ENCODE measurements around the gene AZU1. TPM values are rescaled to one million over a fixed set of nuclear protein-coding genes. Genes with fewer than 3 reads are reported as not detected.

The AZU1 gene, protein sequence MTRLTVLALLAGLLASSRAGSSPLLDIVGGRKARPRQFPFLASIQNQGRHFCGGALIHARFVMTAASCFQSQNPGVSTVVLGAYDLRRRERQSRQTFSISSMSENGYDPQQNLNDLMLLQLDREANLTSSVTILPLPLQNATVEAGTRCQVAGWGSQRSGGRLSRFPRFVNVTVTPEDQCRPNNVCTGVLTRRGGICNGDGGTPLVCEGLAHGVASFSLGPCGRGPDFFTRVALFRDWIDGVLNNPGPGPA
- total RNA-seq (2013) = 1.4 TPM
- 1 to 10 TPM; 2.7 to 5.7 (median 4.3) TPM for polyA plus RNA-seq
- 1.2 and 2.0 TPM in 2 replicates for polyA minus RNA-seq
- 0.37 to 2.0 (median 1.0) reads per million in 11 experiments for total RNA-seq

- peak within 1 kb of the TSS; percentile 84 for H3K4me2 ChIP-seq (replicated peaks; ENCODE audit: extremely low read depth, low read length, poor library complexity, severe bottlenecking)
- no peaks in the 10 kb centered on the region for H4K20me1 ChIP-seq (ENCODE audit: insufficient read depth, low read length)
- H3K27ac ChIP-seq (ENCODE audit: low read depth in 1 of 2, low read length in 2 of 2) = peak within 1 kb of the TSS; percentile 37 to 76
- TF ChIP-seq CTCF (IDR thresholded peaks at IDR 0.05) = no peak
- H3K9ac ChIP-seq (ENCODE audit: insufficient read depth, low read length, poor library complexity, severe bottlenecking) = peak within 1 kb of the TSS; percentile 62
- Mint-ChIP-seq H3K27me3 (ENCODE audit: low read depth in 3 of 3) (peaks cover 1 to 8% (median 1%) of the 10 kb centered on the region in 3 donors), H3K4me3 (peak within 1 kb of the TSS; percentile 74 to 79), H3K9me3 (no peaks in the 10 kb centered on the region), H3K4me1 (peaks cover 73% of the 10 kb centered on the region), H3K36me3 (no peaks in the 10 kb centered on the region), H3K27ac (peak within 1 kb of the TSS in 6 of 7 donors; percentile 54 to 85 (median 73))
- H3K36me3 ChIP-seq (replicated peaks in 1 of 2; ENCODE audit: control insufficient read depth in 1 of 2, insufficient read depth in 2 of 2, low read length in 2 of 2) = no peaks in the 10 kb centered on the region
- peaks cover 66% of the 10 kb centered on the region for H3K79me2 ChIP-seq (ENCODE audit: insufficient read depth, low read length)
- peak within 1 kb of the TSS; percentile 74 for H2AFZ ChIP-seq (ENCODE audit: insufficient read depth, low read depth, low read length, poor library complexity, severe bottlenecking)
- peak; percentile 48 to 68 (median 66) for DNase-seq
- intact Hi-C loops (cut with micrococcal nuclease) = no loop called here
- H3K4me3 ChIP-seq (replicated peaks in 1 of 3; ENCODE audit: low read depth in 2 of 3, low read length in 3 of 3) = peak within 1 kb of the TSS; percentile 15 to 66 (median 37)
- no peaks in the 10 kb centered on the region for H3K27me3 ChIP-seq (ENCODE audit: control insufficient read depth in 2 of 2, insufficient read depth in 2 of 2, low read length in 2 of 2)
- peaks cover 71 to 84% of the 10 kb centered on the region in 2 donors for H3K4me1 ChIP-seq (ENCODE audit: control insufficient read depth in 1 of 2, insufficient read depth in 2 of 2, low read length in 2 of 2)
- H3K9me3 ChIP-seq (replicated peaks in 1 of 2; ENCODE audit: control insufficient read depth in 1 of 2, insufficient read depth in 1 of 2, low read length in 2 of 2) = no peaks in the 10 kb centered on the region
- WGBS (ENCODE audit: insufficient coverage) = 13% methylated on average over 33 of the region's 33 CpGs
These were observed at the start of gene AZU1 for GRCh38 chr19:827710-828321. Gene AZU1 (plus strand): TSS chr19:827837. CDS start chr19:827847, 10 bp downstream.

GRCh38 chr19:778910-779653, 48.6 kb upstream of the AZU1 start:
- no peak overlapping the region for H3K27ac ChIP-seq (ENCODE audit: low read depth in 1 of 2, low read length in 2 of 2)
- H3K9ac ChIP-seq (ENCODE audit: insufficient read depth, low read length, poor library complexity, severe bottlenecking) = no peak overlapping the region
- no peaks in the 10 kb centered on the region for H3K79me2 ChIP-seq (ENCODE audit: insufficient read depth, low read length)
- H3K36me3 ChIP-seq (replicated peaks in 1 of 2; ENCODE audit: control insufficient read depth in 1 of 2, insufficient read depth in 2 of 2, low read length in 2 of 2) = no peaks in the 10 kb centered on the region
- H3K4me2 ChIP-seq (replicated peaks; ENCODE audit: extremely low read depth, low read length, poor library complexity, severe bottlenecking) = no peak overlapping the region
- DNase-seq = no peak
- no peak overlapping the region for H2AFZ ChIP-seq (ENCODE audit: insufficient read depth, low read depth, low read length, poor library complexity, severe bottlenecking)
- no peaks in the 10 kb centered on the region for H3K36me3 Mint-ChIP-seq
- H3K4me1 Mint-ChIP-seq = peaks cover 2% of the 10 kb centered on the region
- H3K27me3 Mint-ChIP-seq (ENCODE audit: low read depth in 3 of 3) = peaks cover 11 to 19% (median 16%) of the 10 kb centered on the region in 3 donors
- peaks cover 0 to 4% (median 0%) of the 10 kb centered on the region in 7 donors for H3K9me3 Mint-ChIP-seq
- H3K9me3 ChIP-seq (replicated peaks in 1 of 2; ENCODE audit: control insufficient read depth in 1 of 2, insufficient read depth in 1 of 2, low read length in 2 of 2) = no peaks in the 10 kb centered on the region
- H3K27me3 ChIP-seq (ENCODE audit: control insufficient read depth in 2 of 2, insufficient read depth in 2 of 2, low read length in 2 of 2) = peaks cover 0 to 2% of the 10 kb centered on the region in 2 donors
- intact Hi-C loops (cut with micrococcal nuclease) = loop anchor here in 1 of 2 donors (10.0 kb wide), 1 partner anchor 206 kb away; the partner anchor contains the start of gene WDR18
- H4K20me1 ChIP-seq (ENCODE audit: insufficient read depth, low read length) = no peaks in the 10 kb centered on the region
- H3K4me3 ChIP-seq (replicated peaks in 1 of 3; ENCODE audit: low read depth in 2 of 3, low read length in 3 of 3) = no peak overlapping the region
- no peak for TF ChIP-seq CTCF (IDR thresholded peaks at IDR 0.05)
- H3K27ac Mint-ChIP-seq = no peak overlapping the region
- 74% methylated on average over 36 of the region's 36 CpGs for WGBS (ENCODE audit: insufficient coverage)
- H3K4me3 Mint-ChIP-seq = no peak overlapping the region
- H3K4me1 ChIP-seq (ENCODE audit: control insufficient read depth in 1 of 2, insufficient read depth in 2 of 2, low read length in 2 of 2) = no peaks in the 10 kb centered on the region
